DND-41 (cell line): Measurements from ENCODE around the gene ARMC2.

Experiments
- ATAC-seq: fragments of 200-7000 bp; cut with Tn5 transposase; 3 replicates; pipeline ENCODE4 v1.9.1; 2021; ENCODE audit warnings: low read depth; ENCODE audit not compliant: insufficient read depth
- DNase-seq: peaks from one replicate; pipeline ENCODE4 v3.0.0-alpha.2; 2020
- H2AFZ ChIP-seq: 2 replicates; pipeline ENCODE4 v1.6.0; 2012; ENCODE audit warnings: low read depth, low read length
- H3K27ac ChIP-seq: 2 replicates; pipeline ENCODE4 v1.5.1; 2012; ENCODE audit warnings: low read length, inconsistent platforms
- H3K27me3 ChIP-seq: fragments of 200-600 bp; sonication (generic); 2 replicates; pipeline ENCODE4 v1.6.0; 2012; ENCODE audit warnings: low read length, mild to moderate bottlenecking, inconsistent platforms; ENCODE audit not compliant: insufficient read depth, poor library complexity
- H3K36me3 ChIP-seq: 2 replicates; pipeline ENCODE4 v1.5.1; 2012; ENCODE audit warnings: low read length, inconsistent platforms; ENCODE audit not compliant: insufficient read depth
- H3K4me1 ChIP-seq: 2 replicates; pipeline ENCODE4 v1.5.1; 2012; ENCODE audit warnings: mild to moderate bottlenecking, low read length; ENCODE audit not compliant: insufficient read depth
- H3K4me2 ChIP-seq: 2 replicates; pipeline ENCODE4 v1.6.0; 2012; ENCODE audit warnings: mild to moderate bottlenecking, moderate library complexity, low read length, inconsistent platforms; ENCODE audit not compliant: insufficient read depth
- H3K4me3 ChIP-seq, 2 experiments: fragments of 200-600 bp in 1 of 2; shearing (Covaris generic) in 1 of 2; 2 replicates each; pipeline ENCODE4 v1.5.1; 2012 to 2016; ENCODE audit warnings: inconsistent platforms in 2 of 2, low read length in 2 of 2, mild to moderate bottlenecking in 2 of 2, low read depth in 1 of 2, moderate library complexity in 1 of 2
- H3K79me2 ChIP-seq: 2 replicates; pipeline ENCODE4 v1.6.0; 2012; ENCODE audit warnings: low read length, inconsistent platforms; ENCODE audit not compliant: insufficient read depth
- H3K9ac ChIP-seq: 2 replicates; pipeline ENCODE4 v1.6.0; 2012; ENCODE audit warnings: low read depth, mild to moderate bottlenecking, inconsistent platforms, low read length, moderate library complexity
- H3K9me3 ChIP-seq: 2 replicates; pipeline ENCODE4 v1.5.1; 2012; ENCODE audit warnings: low read length, moderate library complexity, mild to moderate bottlenecking, inconsistent platforms; ENCODE audit not compliant: insufficient read depth, severe bottlenecking
- H4K20me1 ChIP-seq: 2 replicates; pipeline ENCODE4 v1.6.0; 2012; ENCODE audit warnings: low read length; ENCODE audit not compliant: insufficient read depth
- CTCF ChIP-seq: IDR thresholded peaks from 2 replicates; pipeline ENCODE4 v1.5.1; 2012; ENCODE audit warnings: borderline replicate concordance, low read length, moderate library complexity, mild to moderate bottlenecking; ENCODE audit not compliant: poor library complexity, severe bottlenecking; ENCODE audit errors: extremely low read depth
- EZH2 ChIP-seq: IDR thresholded peaks from 3 replicates; pipeline ENCODE4 v1.6.1; 2012; ENCODE audit warnings: borderline replicate concordance, low read depth, mild to moderate bottlenecking, moderate library complexity, low read length, inconsistent platforms; ENCODE audit not compliant: severe bottlenecking

ARMC2 gene

GRCh38 chr6:109008054-109008453 is 159.8 kb downstream of the ARMC2 start:
- H3K36me3 ChIP-seq, result no peaks in the 10 kb centered on the region
- TF ChIP-seq EZH2 (no peak), CTCF (no peak)
- no peak for ATAC-seq
- peak overlapping the region; percentile 93 for H3K4me2 ChIP-seq
- H4K20me1 ChIP-seq, result no peaks in the 10 kb centered on the region
- no peaks in the 10 kb centered on the region for H3K79me2 ChIP-seq
- H3K27ac ChIP-seq, result no peak overlapping the region
- peak overlapping the region; percentile 84; the same call in 1 of the 2 replicates for H3K9ac ChIP-seq
- no peaks in the 10 kb centered on the region for H3K27me3 ChIP-seq
- H3K9me3 ChIP-seq, result no peaks in the 10 kb centered on the region
- no peak overlapping the region for H3K4me3 ChIP-seq
- no peak overlapping the region for H2AFZ ChIP-seq
- no peak for DNase-seq
- peaks cover 27% of the 10 kb centered on the region for H3K4me1 ChIP-seq

GRCh38 chr6:109008537-109009235 is 160.5 kb downstream of the ARMC2 start:
- TF ChIP-seq EZH2 (no peak), CTCF (no peak)
- peak overlapping the region; percentile 93 for H3K4me2 ChIP-seq
- H3K79me2 ChIP-seq, result no peaks in the 10 kb centered on the region
- peak overlapping the region; percentile 91 to 99 for H3K4me3 ChIP-seq
- H3K27ac ChIP-seq, result peak overlapping the region; percentile 59
- DNase-seq (no peak), ATAC-seq (peak; percentile 47)
- H4K20me1 ChIP-seq, result no peaks in the 10 kb centered on the region
- no peaks in the 10 kb centered on the region for H3K27me3 ChIP-seq
- peak overlapping the region; percentile 98 for H2AFZ ChIP-seq
- no peaks in the 10 kb centered on the region for H3K9me3 ChIP-seq
- peaks cover 27% of the 10 kb centered on the region for H3K4me1 ChIP-seq
- peak overlapping the region; percentile 84 for H3K9ac ChIP-seq
- H3K36me3 ChIP-seq, result no peaks in the 10 kb centered on the region

- H3K27ac ChIP-seq, result peak overlapping the region; percentile 75
- no peaks in the 10 kb centered on the region for H3K36me3 ChIP-seq
- no peaks in the 10 kb centered on the region for H3K9me3 ChIP-seq
- H3K4me1 ChIP-seq, result peaks cover 27% of the 10 kb centered on the region
- H3K9ac ChIP-seq, result peak overlapping the region; percentile 84
- H3K27me3 ChIP-seq, result no peaks in the 10 kb centered on the region
- no peaks in the 10 kb centered on the region for H4K20me1 ChIP-seq
- peak overlapping the region; percentile 91 to 99 for H3K4me3 ChIP-seq
- H3K79me2 ChIP-seq, result no peaks in the 10 kb centered on the region
- ATAC-seq (peak; percentile 97), DNase-seq (peak; percentile 86)
- TF ChIP-seq CTCF (peak; percentile 2), EZH2 (no peak)
- peak overlapping the region; percentile 93 for H3K4me2 ChIP-seq
- peak overlapping the region; percentile 100 for H2AFZ ChIP-seq
Observed at GRCh38 chr6:109009236-109009961, 161.2 kb downstream of the ARMC2 start.
